ENCODE data around the gene SMIM36.

DNA sequence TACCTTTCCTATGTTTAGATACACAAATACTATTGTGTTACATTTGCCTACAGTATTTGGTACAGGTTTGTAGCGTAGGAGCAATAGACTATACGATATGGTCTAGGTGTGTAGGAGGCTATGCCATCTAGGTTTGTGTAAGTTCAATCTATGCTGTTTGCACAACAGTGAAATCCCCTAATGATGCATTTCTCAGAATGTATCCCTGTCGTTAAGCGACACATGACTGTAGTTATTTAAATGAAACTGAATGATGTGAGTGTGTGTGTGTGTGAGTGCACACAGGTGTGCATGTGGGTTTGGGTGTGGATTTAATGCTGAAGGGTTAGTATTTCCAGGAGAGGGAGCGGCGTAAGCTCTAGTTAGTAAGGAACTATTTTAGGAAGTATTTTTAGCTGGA, 34.6 kb upstream of the SMIM36 start:
- TF ChIP-seq POLR2A (IDR thresholded peaks at IDR 0.05), result no peak
- TF ChIP-seq, protein P1, sequence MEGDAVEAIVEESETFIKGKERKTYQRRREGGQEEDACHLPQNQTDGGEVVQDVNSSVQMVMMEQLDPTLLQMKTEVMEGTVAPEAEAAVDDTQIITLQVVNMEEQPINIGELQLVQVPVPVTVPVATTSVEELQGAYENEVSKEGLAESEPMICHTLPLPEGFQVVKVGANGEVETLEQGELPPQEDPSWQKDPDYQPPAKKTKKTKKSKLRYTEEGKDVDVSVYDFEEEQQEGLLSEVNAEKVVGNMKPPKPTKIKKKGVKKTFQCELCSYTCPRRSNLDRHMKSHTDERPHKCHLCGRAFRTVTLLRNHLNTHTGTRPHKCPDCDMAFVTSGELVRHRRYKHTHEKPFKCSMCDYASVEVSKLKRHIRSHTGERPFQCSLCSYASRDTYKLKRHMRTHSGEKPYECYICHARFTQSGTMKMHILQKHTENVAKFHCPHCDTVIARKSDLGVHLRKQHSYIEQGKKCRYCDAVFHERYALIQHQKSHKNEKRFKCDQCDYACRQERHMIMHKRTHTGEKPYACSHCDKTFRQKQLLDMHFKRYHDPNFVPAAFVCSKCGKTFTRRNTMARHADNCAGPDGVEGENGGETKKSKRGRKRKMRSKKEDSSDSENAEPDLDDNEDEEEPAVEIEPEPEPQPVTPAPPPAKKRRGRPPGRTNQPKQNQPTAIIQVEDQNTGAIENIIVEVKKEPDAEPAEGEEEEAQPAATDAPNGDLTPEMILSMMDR (IDR thresholded peaks at IDR 0.05), result no peak
